RCC 7860 (cell line): ENCODE results near the gene CEP63.
"Not testable (repeated sequence)": the region's sequence is repeated elsewhere in the genome, so short reads cannot be mapped to it uniquely, and the experiment has no call there.

ENCODE experiments used
- DNase-seq: peaks from one replicate; pipeline ENCODE4 v3.0.0-alpha.2; 2015; ENCODE audit warnings: low spot score
- FAIRE-seq: peaks from 2 replicates; lab custom pipeline; 2012; peaks lifted over from hg19 to GRCh38; lab: Jason Lieb, UNC

Gene CEP63

GRCh38 chr3:134567605-134568004 lies 81.7 kb downstream of the CEP63 start:
- FAIRE-seq (no peak), DNase-seq (no peak)

- DNase-seq (no peak), FAIRE-seq (no peak)
These were observed 82.9 kb downstream of the CEP63 start for GRCh38 chr3:134568790-134569189.

- DNase-seq, FAIRE-seq: not testable (repeated sequence)
These were observed 84.0 kb downstream of the CEP63 start for GRCh38 chr3:134569899-134570298.

GRCh38 chr3:134576426-134576825 lies 90.6 kb downstream of the CEP63 start:
- DNase-seq (no peak), FAIRE-seq (no peak)

GRCh38 chr3:134576831-134577230 lies 91.0 kb downstream of the CEP63 start:
- FAIRE-seq (no peak), DNase-seq (no peak)

- DNase-seq (no peak), FAIRE-seq (no peak)
These were observed 93.3 kb downstream of the CEP63 start for GRCh38 chr3:134579141-134579665.

GRCh38 chr3:134590766-134591165 lies 104.9 kb downstream of the CEP63 start:
- FAIRE-seq, result no peak
- no peak for DNase-seq

GRCh38 chr3:134592806-134593205 lies 106.9 kb downstream of the CEP63 start:
- DNase-seq (no peak), FAIRE-seq (no peak)

- no peak for DNase-seq
- FAIRE-seq, result no peak
These were observed 108.5 kb downstream of the CEP63 start for GRCh38 chr3:134594331-134594741.

GRCh38 chr3:134594986-134595385 lies 109.1 kb downstream of the CEP63 start:
- not testable (repeated sequence) for FAIRE-seq

GRCh38 chr3:134597390-134597970 lies 111.6 kb downstream of the CEP63 start:
- no peak for DNase-seq
- no peak for FAIRE-seq

More at GRCh38 chr3:134594986-134595385, 109.1 kb downstream of the CEP63 start:
- not testable (repeated sequence) for DNase-seq

- FAIRE-seq, result no peak
These were observed 113.1 kb downstream of the CEP63 start for GRCh38 chr3:134598763-134599545.

GRCh38 chr3:134600206-134600605 lies 114.3 kb downstream of the CEP63 start:
- DNase-seq (no peak), FAIRE-seq (no peak)

More at GRCh38 chr3:134598763-134599545, 113.1 kb downstream of the CEP63 start:
- no peak for DNase-seq

- peak; percentile 38 for DNase-seq
- no peak for FAIRE-seq
These were observed 115.0 kb downstream of the CEP63 start for GRCh38 chr3:134600685-134601463.

GRCh38 chr3:134601539-134602439 lies 115.9 kb downstream of the CEP63 start:
- DNase-seq (peak; percentile 15), FAIRE-seq (no peak)

- FAIRE-seq, result no peak
- DNase-seq, result no peak
These were observed 116.6 kb downstream of the CEP63 start for GRCh38 chr3:134602440-134602814.

- DNase-seq, result no peak
These were observed 117.6 kb downstream of the CEP63 start for GRCh38 chr3:134603480-134603879.

GRCh38 chr3:134603956-134604355 lies 118.1 kb downstream of the CEP63 start:
- DNase-seq (no peak), FAIRE-seq (no peak)

More at GRCh38 chr3:134603480-134603879, 117.6 kb downstream of the CEP63 start:
- FAIRE-seq, result no peak

GRCh38 chr3:134605556-134605955 lies 119.7 kb downstream of the CEP63 start:
- no peak for FAIRE-seq
- DNase-seq, result no peak
